Smooth muscle cell (in vitro differentiated cells): Measurements from ENCODE around the gene SLC4A4. TPM values are rescaled to one million over a fixed set of nuclear protein-coding genes. Genes with fewer than 3 reads are reported as not detected.
A peak's percentile ranks its signal among the peaks of the same experiment; 100 is the strongest.

ENCODE experiments used
- DNase-seq: peaks from one replicate; lab custom pipeline; 2025; ENCODE audit not compliant: unreplicated experiment; lab: John Stamatoyannopoulos, UW
- H2AFZ ChIP-seq: fragments of 200-600 bp; sonication (generic); 2 replicates; pipeline ENCODE4 v1.6.0; 2016; ENCODE audit warnings: antibody characterized with exemption, low read depth, mild to moderate bottlenecking
- H3F3A ChIP-seq: fragments of 200-600 bp; sonication (generic); 2 replicates; pipeline ENCODE4 v1.6.0; 2017; ENCODE audit warnings: antibody characterized with exemption, low read depth
- H3K27ac ChIP-seq: fragments of 200-600 bp; sonication (generic); 2 replicates; pipeline ENCODE4 v1.5.1; 2016; ENCODE audit warnings: low read depth, mild to moderate bottlenecking
- H3K27me3 ChIP-seq: fragments of 200-600 bp; sonication (generic); 2 replicates; pipeline ENCODE4 v1.6.1; 2016; ENCODE audit warnings: low read depth, mild to moderate bottlenecking
- H3K36me3 ChIP-seq: fragments of 200-600 bp; sonication (generic); 2 replicates; pipeline ENCODE4 v1.5.1; 2016; ENCODE audit warnings: low read depth
- H3K4me1 ChIP-seq: fragments of 200-600 bp; sonication (generic); 2 replicates; pipeline ENCODE4 v1.5.1; 2016; ENCODE audit warnings: low read depth
- H3K4me2 ChIP-seq: fragments of 200-600 bp; sonication (generic); 2 replicates; pipeline ENCODE4 v1.6.0; 2016; ENCODE audit warnings: mild to moderate bottlenecking
- H3K4me3 ChIP-seq: fragments of 200-600 bp; sonication (generic); 2 replicates; pipeline ENCODE4 v1.5.1; 2016; ENCODE audit warnings: mild to moderate bottlenecking
- H3K79me2 ChIP-seq: fragments of 200-600 bp; sonication (generic); 2 replicates; pipeline ENCODE4 v1.6.0; 2016; ENCODE audit warnings: low read depth, mild to moderate bottlenecking
- H3K9ac ChIP-seq: fragments of 200-600 bp; sonication (generic); 2 replicates; pipeline ENCODE4 v1.6.0; 2016; ENCODE audit warnings: low read depth
- H3K9me3 ChIP-seq: fragments of 200-600 bp; sonication (generic); replicated peaks from 2 replicates; pipeline ENCODE4 v1.5.1; 2016; ENCODE audit warnings: low read depth
- H4K20me1 ChIP-seq: fragments of 200-600 bp; sonication (generic); 2 replicates; pipeline ENCODE4 v1.6.0; 2016; ENCODE audit warnings: low read depth
- CTCF ChIP-seq: fragments of 200-600 bp; sonication (generic); IDR thresholded peaks from 2 replicates; pipeline ENCODE4 v1.5.1; 2017; ENCODE audit warnings: borderline replicate concordance, mild to moderate bottlenecking, antibody characterized with exemption; ENCODE audit not compliant: insufficient read depth, poor library complexity, severe bottlenecking
- WGBS: methylation state at CpG from one replicate; pipeline ENCODE4 v1.1.7; 2016; ENCODE audit warnings: low lambda C conversion rate; 5-methylcytosine and 5-hydroxymethylcytosine counted together
- polyA plus RNA-seq: library from polyadenylated mRNA; unstranded; fragments of >200 nt; fragmentation: Nextera tagmentation; extraction: Ambion mirVana; gene quantifications from 2 replicates; pipeline ENCODE4 v1.2.1, GENCODE V29; 2016
- total RNA-seq: library from RNA; depleted of rRNA; stranded (reverse); fragments of >200 nt; gene quantifications from 2 replicates; pipeline ENCODE4 v1.2.3, GENCODE V29; 2014

The SLC4A4 gene
- total and polyA plus RNA-seq, 2 experiments from 2014 or later: 1.2 to 4.1 TPM

- 87% methylated on average over 5 of the region's 5 CpGs for WGBS
These were observed 268.3 kb downstream of the SLC4A4 start for GRCh38 chr4:71607109-71607508.

GRCh38 chr4:71607780-71608677, 269.2 kb downstream of the SLC4A4 start:
- H3K4me2 ChIP-seq: no peak overlapping the region
- no peak overlapping the region for H3K4me3 ChIP-seq
- no peaks in the 10 kb centered on the region for H3K79me2 ChIP-seq
- no peak overlapping the region for H2AFZ ChIP-seq
- H3K4me1 ChIP-seq: no peaks in the 10 kb centered on the region
- no peaks in the 10 kb centered on the region for H3F3A ChIP-seq
- no peaks in the 10 kb centered on the region for H3K36me3 ChIP-seq
- H4K20me1 ChIP-seq: no peaks in the 10 kb centered on the region
- 58% methylated on average over 3 of the region's 3 CpGs for WGBS
- H3K27me3 ChIP-seq: no peaks in the 10 kb centered on the region
- no peak overlapping the region for H3K9ac ChIP-seq
- no peak for DNase-seq
- TF ChIP-seq CTCF: no peak
- peak overlapping the region; percentile 26 for H3K27ac ChIP-seq
- H3K9me3 ChIP-seq: no peaks in the 10 kb centered on the region

More at GRCh38 chr4:71607109-71607508, 268.3 kb downstream of the SLC4A4 start:
- no peak overlapping the region for H2AFZ ChIP-seq
- DNase-seq: no peak
- no peak overlapping the region for H3K4me3 ChIP-seq
- H3K79me2 ChIP-seq: no peaks in the 10 kb centered on the region
- TF ChIP-seq CTCF: no peak
- H3K9ac ChIP-seq: no peak overlapping the region
- no peaks in the 10 kb centered on the region for H3K4me1 ChIP-seq
- H3F3A ChIP-seq: no peaks in the 10 kb centered on the region
- no peaks in the 10 kb centered on the region for H3K9me3 ChIP-seq
- no peaks in the 10 kb centered on the region for H3K36me3 ChIP-seq
- no peak overlapping the region for H3K4me2 ChIP-seq
- no peaks in the 10 kb centered on the region for H4K20me1 ChIP-seq
- H3K27me3 ChIP-seq: no peaks in the 10 kb centered on the region
- H3K27ac ChIP-seq: no peak overlapping the region

GRCh38 chr4:71608678-71609071, 269.9 kb downstream of the SLC4A4 start:
- Histone ChIP-seq H3K36me3 (no peaks in the 10 kb centered on the region), H3K4me1 (no peaks in the 10 kb centered on the region), H3K27ac (peak overlapping the region; percentile 26), H3K9ac (no peak overlapping the region), H3K79me2 (no peaks in the 10 kb centered on the region), H3K4me2 (no peak overlapping the region), H2AFZ (no peak overlapping the region), H4K20me1 (no peaks in the 10 kb centered on the region), H3K9me3 (no peaks in the 10 kb centered on the region), H3K4me3 (no peak overlapping the region), H3K27me3 (no peaks in the 10 kb centered on the region), H3F3A (no peaks in the 10 kb centered on the region)
- no peak for DNase-seq
- 75% methylated on average over 2 of the region's 2 CpGs for WGBS
- TF ChIP-seq CTCF: no peak
